GM20431 (cell line): ENCODE measurements around the gene ABHD11.

Source experiments
- in situ Hi-C: fragments of 300-500 bp; cut with MseI, MboI; formaldehyde crosslinking; loops from one replicate; pipeline ENCODE4 v1.15.0; 2020; ENCODE audit warnings: low sequenced_read_pairs; ENCODE audit not compliant: unreplicated experiment

ABHD11 gene

GRCh38 chr7:73704640-73705550 is 33.7 kb downstream of the ABHD11 start:
- in situ Hi-C loops = no loop called here

- in situ Hi-C loops = no loop called here
Observed at GRCh38 chr7:73703757-73704639, 34.6 kb downstream of the ABHD11 start.

GRCh38 chr7:73703225-73703624 is 35.4 kb downstream of the ABHD11 start:
- in situ Hi-C loops = no loop called here

- in situ Hi-C loops = no loop called here
Observed at GRCh38 chr7:73702665-73703064, 35.9 kb downstream of the ABHD11 start.

GRCh38 chr7:73702226-73702625 is 36.4 kb downstream of the ABHD11 start:
- in situ Hi-C loops = no loop called here

- in situ Hi-C loops = no loop called here
Observed at GRCh38 chr7:73701357-73701995, 37.1 kb downstream of the ABHD11 start.

GRCh38 chr7:73700581-73701134 is 37.9 kb downstream of the ABHD11 start:
- in situ Hi-C loops = no loop called here

GRCh38 chr7:73700069-73700423 is 38.6 kb downstream of the ABHD11 start:
- in situ Hi-C loops = no loop called here

GRCh38 chr7:73699370-73700068 is 39.1 kb downstream of the ABHD11 start:
- in situ Hi-C loops = no loop called here

- in situ Hi-C loops = no loop called here
Observed at GRCh38 chr7:73698410-73698809, 40.2 kb downstream of the ABHD11 start.

GRCh38 chr7:73696372-73696771 is 42.2 kb downstream of the ABHD11 start:
- in situ Hi-C loops = no loop called here

GRCh38 chr7:73690646-73691045 is 48.0 kb downstream of the ABHD11 start:
- in situ Hi-C loops = no loop called here

- in situ Hi-C loops = no loop called here
Observed at GRCh38 chr7:73688288-73688687, 50.3 kb downstream of the ABHD11 start.
